OCI-LY1 (cell line): ENCODE results near the gene RADIL.

ENCODE experiments used
- EZH2 ChIP-seq: fragments of 200-600 bp; sonication (generic), shearing (Covaris generic); IDR thresholded peaks from 2 replicates; pipeline ENCODE4 v1.8.0; 2017; ENCODE audit warnings: borderline replicate concordance, mixed run types, mild to moderate bottlenecking, antibody characterized with exemption, low read length, moderate library complexity, mixed read lengths
- TF ChIP-seq, protein P1 (sequence below): fragments of 200-600 bp; sonication (generic), shearing (Covaris generic); IDR thresholded peaks from 2 replicates; pipeline ENCODE4 v1.5.1; 2017; ENCODE audit warnings: mild to moderate bottlenecking, antibody characterized with exemption, low read length, moderate library complexity, mixed read lengths

GRCh38 chr7:4786015-4786414 is 97.5 kb downstream of the RADIL start:
- TF ChIP-seq EZH2 = no peak
- TF ChIP-seq, protein P1, sequence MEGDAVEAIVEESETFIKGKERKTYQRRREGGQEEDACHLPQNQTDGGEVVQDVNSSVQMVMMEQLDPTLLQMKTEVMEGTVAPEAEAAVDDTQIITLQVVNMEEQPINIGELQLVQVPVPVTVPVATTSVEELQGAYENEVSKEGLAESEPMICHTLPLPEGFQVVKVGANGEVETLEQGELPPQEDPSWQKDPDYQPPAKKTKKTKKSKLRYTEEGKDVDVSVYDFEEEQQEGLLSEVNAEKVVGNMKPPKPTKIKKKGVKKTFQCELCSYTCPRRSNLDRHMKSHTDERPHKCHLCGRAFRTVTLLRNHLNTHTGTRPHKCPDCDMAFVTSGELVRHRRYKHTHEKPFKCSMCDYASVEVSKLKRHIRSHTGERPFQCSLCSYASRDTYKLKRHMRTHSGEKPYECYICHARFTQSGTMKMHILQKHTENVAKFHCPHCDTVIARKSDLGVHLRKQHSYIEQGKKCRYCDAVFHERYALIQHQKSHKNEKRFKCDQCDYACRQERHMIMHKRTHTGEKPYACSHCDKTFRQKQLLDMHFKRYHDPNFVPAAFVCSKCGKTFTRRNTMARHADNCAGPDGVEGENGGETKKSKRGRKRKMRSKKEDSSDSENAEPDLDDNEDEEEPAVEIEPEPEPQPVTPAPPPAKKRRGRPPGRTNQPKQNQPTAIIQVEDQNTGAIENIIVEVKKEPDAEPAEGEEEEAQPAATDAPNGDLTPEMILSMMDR = no peak
